Smooth muscle cell (in vitro differentiated cells): Measurements from ENCODE around the gene VWC2L. TPM values are rescaled to one million over a fixed set of nuclear protein-coding genes. Genes with fewer than 3 reads are reported as not detected.

Experiments used
- DNase-seq: peaks from one replicate; lab custom pipeline; 2025; ENCODE audit not compliant: unreplicated experiment; lab: John Stamatoyannopoulos, UW
- H2AFZ ChIP-seq: fragments of 200-600 bp; sonication (generic); 2 replicates; pipeline ENCODE4 v1.6.0; 2016; ENCODE audit warnings: antibody characterized with exemption, low read depth, mild to moderate bottlenecking
- H3F3A ChIP-seq: fragments of 200-600 bp; sonication (generic); 2 replicates; pipeline ENCODE4 v1.6.0; 2017; ENCODE audit warnings: antibody characterized with exemption, low read depth
- H3K27ac ChIP-seq: fragments of 200-600 bp; sonication (generic); 2 replicates; pipeline ENCODE4 v1.5.1; 2016; ENCODE audit warnings: low read depth, mild to moderate bottlenecking
- H3K27me3 ChIP-seq: fragments of 200-600 bp; sonication (generic); 2 replicates; pipeline ENCODE4 v1.6.1; 2016; ENCODE audit warnings: low read depth, mild to moderate bottlenecking
- H3K36me3 ChIP-seq: fragments of 200-600 bp; sonication (generic); 2 replicates; pipeline ENCODE4 v1.5.1; 2016; ENCODE audit warnings: low read depth
- H3K4me1 ChIP-seq: fragments of 200-600 bp; sonication (generic); 2 replicates; pipeline ENCODE4 v1.5.1; 2016; ENCODE audit warnings: low read depth
- H3K4me2 ChIP-seq: fragments of 200-600 bp; sonication (generic); 2 replicates; pipeline ENCODE4 v1.6.0; 2016; ENCODE audit warnings: mild to moderate bottlenecking
- H3K4me3 ChIP-seq: fragments of 200-600 bp; sonication (generic); 2 replicates; pipeline ENCODE4 v1.5.1; 2016; ENCODE audit warnings: mild to moderate bottlenecking
- H3K79me2 ChIP-seq: fragments of 200-600 bp; sonication (generic); 2 replicates; pipeline ENCODE4 v1.6.0; 2016; ENCODE audit warnings: low read depth, mild to moderate bottlenecking
- H3K9ac ChIP-seq: fragments of 200-600 bp; sonication (generic); 2 replicates; pipeline ENCODE4 v1.6.0; 2016; ENCODE audit warnings: low read depth
- H3K9me3 ChIP-seq: fragments of 200-600 bp; sonication (generic); replicated peaks from 2 replicates; pipeline ENCODE4 v1.5.1; 2016; ENCODE audit warnings: low read depth
- H4K20me1 ChIP-seq: fragments of 200-600 bp; sonication (generic); 2 replicates; pipeline ENCODE4 v1.6.0; 2016; ENCODE audit warnings: low read depth
- CTCF ChIP-seq: fragments of 200-600 bp; sonication (generic); IDR thresholded peaks from 2 replicates; pipeline ENCODE4 v1.5.1; 2017; ENCODE audit warnings: borderline replicate concordance, mild to moderate bottlenecking, antibody characterized with exemption; ENCODE audit not compliant: insufficient read depth, poor library complexity, severe bottlenecking
- WGBS: methylation state at CpG from one replicate; pipeline ENCODE4 v1.1.7; 2016; ENCODE audit warnings: low lambda C conversion rate; 5-methylcytosine and 5-hydroxymethylcytosine counted together
- polyA plus RNA-seq: library from polyadenylated mRNA; unstranded; fragments of >200 nt; fragmentation: Nextera tagmentation; extraction: Ambion mirVana; gene quantifications from 2 replicates; pipeline ENCODE4 v1.2.1, GENCODE V29; 2016
- total RNA-seq: library from RNA; depleted of rRNA; stranded (reverse); fragments of >200 nt; gene quantifications from 2 replicates; pipeline ENCODE4 v1.2.3, GENCODE V29; 2014

Gene VWC2L
- total and polyA plus RNA-seq, 2 experiments from 2014 or later: not detected

GRCh38 chr2:214575465-214575864 lies 164.6 kb downstream of the VWC2L start:
- no peak overlapping the region for H2AFZ ChIP-seq
- H3K4me3 ChIP-seq: no peak overlapping the region

DNA sequence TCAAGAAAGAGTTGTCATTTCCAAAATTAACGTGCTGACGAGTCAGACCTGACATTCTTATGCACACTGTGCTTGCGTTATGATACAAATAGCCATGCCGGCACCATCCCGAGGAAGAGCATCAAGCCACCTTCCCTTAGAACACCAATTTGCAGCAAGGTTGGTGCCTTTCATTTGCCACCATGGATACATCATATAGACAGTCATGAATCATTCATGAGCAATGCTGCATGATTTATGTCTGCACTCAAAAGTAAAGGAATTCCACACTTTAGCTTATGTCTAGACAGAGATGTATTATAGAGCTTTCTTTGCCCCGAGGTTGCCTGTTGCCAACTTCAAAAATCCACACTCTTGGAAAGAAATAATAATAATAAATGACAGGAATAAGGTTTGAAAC lies 166.9 kb downstream of the VWC2L start:
- no peaks in the 10 kb centered on the region for H3K36me3 ChIP-seq
- H3K27ac ChIP-seq: peak overlapping the region; percentile 86
- 71% methylated on average over 6 of the region's 6 CpGs for WGBS
- H3K4me3 ChIP-seq: no peak overlapping the region
- peak overlapping the region; percentile 71 for H3K9ac ChIP-seq
- H2AFZ ChIP-seq: peak overlapping the region; percentile 65
- H3F3A ChIP-seq: no peaks in the 10 kb centered on the region
- H3K4me2 ChIP-seq: peak overlapping the region; percentile 67
- peaks cover 19% of the 10 kb centered on the region for H3K4me1 ChIP-seq
- DNase-seq: no peak
- H3K9me3 ChIP-seq: no peaks in the 10 kb centered on the region
- H4K20me1 ChIP-seq: no peaks in the 10 kb centered on the region
- H3K79me2 ChIP-seq: no peaks in the 10 kb centered on the region
- TF ChIP-seq CTCF: no peak
- H3K27me3 ChIP-seq: no peaks in the 10 kb centered on the region

More at GRCh38 chr2:214575465-214575864, 164.6 kb downstream of the VWC2L start:
- no peaks in the 10 kb centered on the region for H3K27me3 ChIP-seq
- H3K36me3 ChIP-seq: no peaks in the 10 kb centered on the region
- no peaks in the 10 kb centered on the region for H4K20me1 ChIP-seq
- no peak for TF ChIP-seq CTCF
- 91% methylated on average over 7 of the region's 7 CpGs for WGBS
- H3K9me3 ChIP-seq: no peaks in the 10 kb centered on the region
- no peak overlapping the region for H3K9ac ChIP-seq
- no peak overlapping the region for H3K4me2 ChIP-seq
- peaks cover 17% of the 10 kb centered on the region for H3K4me1 ChIP-seq
- H3F3A ChIP-seq: no peaks in the 10 kb centered on the region
- no peaks in the 10 kb centered on the region for H3K79me2 ChIP-seq
- DNase-seq: no peak
- H3K27ac ChIP-seq: no peak overlapping the region

DNA sequence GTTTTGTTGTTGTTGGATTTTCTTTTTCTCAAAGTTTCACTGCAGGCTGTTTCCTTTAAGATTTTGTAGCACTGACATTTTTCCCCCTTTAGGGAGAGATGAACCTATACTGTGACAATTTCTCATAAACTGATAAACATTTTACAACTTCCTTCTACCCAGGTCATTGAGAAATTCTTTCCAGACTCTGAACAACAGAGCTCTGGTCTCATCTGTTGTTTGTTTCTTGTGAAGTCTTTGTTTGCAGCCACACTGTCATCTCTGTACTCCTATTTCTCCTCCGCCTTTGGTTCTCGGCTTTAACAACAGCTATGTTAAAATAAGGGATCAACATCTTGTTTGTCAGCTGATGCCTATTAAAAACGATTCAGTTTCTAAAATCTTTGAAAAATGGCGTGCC lies 167.6 kb downstream of the VWC2L start:
- Histone ChIP-seq H3K79me2 (no peaks in the 10 kb centered on the region), H4K20me1 (no peaks in the 10 kb centered on the region), H3K9me3 (no peaks in the 10 kb centered on the region), H2AFZ (peak overlapping the region; percentile 65), H3K4me1 (peaks cover 19% of the 10 kb centered on the region), H3K36me3 (no peaks in the 10 kb centered on the region), H3K4me3 (no peak overlapping the region), H3K27ac (peak overlapping the region; percentile 86), H3F3A (no peaks in the 10 kb centered on the region), H3K4me2 (peak overlapping the region; percentile 67), H3K27me3 (no peaks in the 10 kb centered on the region), H3K9ac (peak overlapping the region; percentile 71)
- 53% methylated on average over 4 of the region's 4 CpGs for WGBS
- DNase-seq: no peak
- no peak for TF ChIP-seq CTCF

DNA sequence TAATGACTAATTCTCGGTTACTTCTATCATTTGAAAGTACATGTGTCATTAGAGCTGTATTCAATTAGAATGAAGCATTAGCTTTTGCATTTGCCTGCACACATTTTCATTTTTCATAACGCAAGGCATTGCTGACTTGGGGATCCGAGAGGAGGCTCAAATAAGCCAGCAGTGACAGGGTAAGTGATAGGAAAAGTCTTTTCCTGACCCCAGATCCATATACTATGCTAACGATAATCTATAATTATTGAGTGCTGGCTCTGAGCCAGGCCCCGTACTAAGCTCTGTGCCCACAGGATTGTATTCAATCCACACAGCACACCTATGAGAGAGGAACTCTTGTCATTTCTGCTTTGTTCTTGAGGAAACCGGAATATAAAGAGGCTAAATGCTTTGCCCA lies 168.2 kb downstream of the VWC2L start:
- H3K36me3 ChIP-seq: no peaks in the 10 kb centered on the region
- H3K9me3 ChIP-seq: no peaks in the 10 kb centered on the region
- H3K9ac ChIP-seq: no peak overlapping the region
- WGBS: 85% methylated on average over 6 of the region's 6 CpGs
- peak overlapping the region; percentile 86 for H3K27ac ChIP-seq
- no peaks in the 10 kb centered on the region for H4K20me1 ChIP-seq
- H3K4me1 ChIP-seq: peaks cover 19% of the 10 kb centered on the region
- no peaks in the 10 kb centered on the region for H3K79me2 ChIP-seq
- H3K4me2 ChIP-seq: no peak overlapping the region
- no peak for DNase-seq
- no peak overlapping the region for H2AFZ ChIP-seq
- no peak overlapping the region for H3K4me3 ChIP-seq
- H3K27me3 ChIP-seq: no peaks in the 10 kb centered on the region
- no peaks in the 10 kb centered on the region for H3F3A ChIP-seq
- no peak for TF ChIP-seq CTCF
